A549 (cell line): ENCODE data around the gene ASTL. TPM values are rescaled to one million over a fixed set of nuclear protein-coding genes. Genes with fewer than 3 reads are reported as not detected.
"Not testable (repeated sequence)": the region's sequence is repeated elsewhere in the genome, so short reads cannot be mapped to it uniquely, and the experiment has no call there.

Experiments
- ATAC-seq, 2 experiments: fragments of 200-7000 bp in 1 of 2; fragments of >200 bp in 1 of 2; cut with Nextera tagmentation in 1 of 2; cut with Tn5 transposase in 1 of 2; 3 replicates each; pipeline versions ENCODE4 v1.8.0 to v1.9.1; 2018 to 2020; ENCODE audit warnings: mild to moderate bottlenecking in 1 of 2, moderate library complexity in 1 of 2
- CTCF ChIA-PET: fragments of 300-600 bp; sonication (Branson Sonifier 250); formaldehyde crosslinking; extraction: SDS; loops from one replicate; lab custom pipeline; 2021; ENCODE audit warnings: antibody characterized with exemption, inconsistent platforms; lab: Yijun Ruan, JAX
- POLR2A ChIA-PET: fragments of 350-600 bp; formaldehyde crosslinking; extraction: SDS; loops from one replicate; lab custom pipeline; 2021; ENCODE audit warnings: antibody characterized with exemption, inconsistent platforms; lab: Yijun Ruan, JAX
- DNase-seq, 2 experiments: peaks; one replicate each; pipeline versions ENCODE4 v3.0.0 to v3.0.0-alpha.2; 2011 to 2016; ENCODE audit warnings: low read depth in 1 of 2, low spot score in 1 of 2
- FAIRE-seq: peaks from 2 replicates; lab custom pipeline; 2011; peaks lifted over from hg19 to GRCh38; lab: Jason Lieb, UNC
- H3K27ac ChIP-seq, 2 experiments: fragments of >200 bp; sonication (Bioruptor Twin); formaldehyde crosslinking; 3 replicates each; pipeline ENCODE4 v1.5.1; 2016 to 2017
- H3K4me1 ChIP-seq: fragments of >200 bp; sonication (Bioruptor Twin); formaldehyde crosslinking; 3 replicates; pipeline ENCODE4 v1.6.1; 2016
- H3K4me2 ChIP-seq: fragments of >200 bp; sonication (Bioruptor Twin); formaldehyde crosslinking; 3 replicates; pipeline ENCODE4 v1.6.1; 2016
- H3K4me3 ChIP-seq: fragments of >200 bp; sonication (Bioruptor Twin); formaldehyde crosslinking; 3 replicates; pipeline ENCODE4 v1.5.1; 2016
- H3K9me3 ChIP-seq: fragments of >200 bp; sonication (Bioruptor Twin); formaldehyde crosslinking; 3 replicates; pipeline ENCODE4 v1.6.1; 2016
- CBX2 ChIP-seq: fragments of 200-600 bp; sonication (generic); IDR thresholded peaks from 2 replicates; pipeline ENCODE4 v1.6.1; 2016; ENCODE audit warnings: low read depth, mild to moderate bottlenecking, borderline replicate concordance
- CBX8 ChIP-seq: fragments of 200-600 bp; sonication (generic); IDR thresholded peaks from 2 replicates; pipeline ENCODE4 v1.6.1; 2016
- CHD2 ChIP-seq: fragments of 150-350 bp; IDR thresholded peaks from 2 replicates; pipeline ENCODE4 v1.6.1; 2014; ENCODE audit warnings: low read length; ENCODE audit not compliant: partially characterized antibody
- CTCF ChIP-seq: fragments of >200 bp; sonication (Bioruptor Twin); formaldehyde crosslinking; IDR thresholded peaks from 3 replicates; pipeline ENCODE4 v1.5.1; 2016
- FOSL2 ChIP-seq, 2 experiments: fragments of 450-650 bp in 1 of 2; fragments of >200 bp in 1 of 2; sonication (Bioruptor Twin) in 1 of 2; formaldehyde crosslinking; IDR thresholded peaks; 2 replicates each; pipeline versions ENCODE4 v1.5.0 to v1.6.1; 2016 to 2020; ENCODE audit warnings: mild to moderate bottlenecking in 1 of 2, moderate library complexity in 1 of 2
- HDAC2 ChIP-seq: fragments of 200-600 bp; sonication (generic); IDR thresholded peaks from 2 replicates; pipeline ENCODE4 v1.6.1; 2016
- HES2 ChIP-seq: fragments of >200 bp; sonication (Bioruptor Twin); formaldehyde crosslinking; IDR thresholded peaks from 2 replicates; pipeline ENCODE4 v1.6.1; 2016
- HMGXB4 ChIP-seq: fragments of 250-450 bp; sonication (Bioruptor Pico); IDR thresholded peaks from 2 replicates; pipeline ENCODE4 v1.5.0; 2021; ENCODE audit warnings: mild to moderate bottlenecking, moderate library complexity, borderline replicate concordance
- NPAS2 ChIP-seq: fragments of 250-450 bp; sonication (Bioruptor Pico); IDR thresholded peaks from 2 replicates; pipeline ENCODE4 v1.8.0; 2022; ENCODE audit warnings: mild to moderate bottlenecking, moderate library complexity, borderline replicate concordance
- NR3C1 ChIP-seq: fragments of >200 bp; sonication (Bioruptor Twin); formaldehyde crosslinking; IDR thresholded peaks from 3 replicates; pipeline ENCODE4 v1.6.1; 2017
- PBX3 ChIP-seq: IDR thresholded peaks from 2 replicates; pipeline ENCODE4 v1.6.1; 2012
- POLR2A ChIP-seq: IDR thresholded peaks from 2 replicates; pipeline ENCODE4 v1.6.1; 2012; ENCODE audit warnings: mild to moderate bottlenecking, low read length
- RARB ChIP-seq: fragments of 250-450 bp; sonication (Bioruptor Pico); IDR thresholded peaks from 2 replicates; pipeline ENCODE4 v1.8.0; 2021; ENCODE audit warnings: mild to moderate bottlenecking, moderate library complexity
- RCOR1 ChIP-seq: fragments of 150-350 bp; IDR thresholded peaks from 2 replicates; pipeline ENCODE4 v1.6.1; 2014; ENCODE audit warnings: antibody characterized with exemption, low read length, low read depth
- REST ChIP-seq: fragments of 200-600 bp; sonication (generic); IDR thresholded peaks from 2 replicates; pipeline ENCODE4 v1.6.1; 2016; ENCODE audit warnings: antibody characterized with exemption, mild to moderate bottlenecking, moderate library complexity
- SREBF2 ChIP-seq: fragments of 450-650 bp; IDR thresholded peaks from 2 replicates; pipeline ENCODE4 v1.6.1; 2014; ENCODE audit warnings: mild to moderate bottlenecking, moderate library complexity
- TFCP2L1 ChIP-seq: fragments of 250-450 bp; sonication (Bioruptor Pico); IDR thresholded peaks from 2 replicates; pipeline ENCODE4 v1.5.0; 2021; ENCODE audit warnings: mild to moderate bottlenecking
- TP53 ChIP-seq: fragments of 250-450 bp; sonication (Bioruptor Pico); IDR thresholded peaks from 2 replicates; pipeline ENCODE4 v1.5.0; 2021; ENCODE audit warnings: mild to moderate bottlenecking, moderate library complexity
- USF2 ChIP-seq: fragments of 450-650 bp; IDR thresholded peaks from 2 replicates; pipeline ENCODE4 v1.6.1; 2014; ENCODE audit warnings: antibody characterized with exemption
- ZC3H11A ChIP-seq: fragments of 450-650 bp; IDR thresholded peaks from 2 replicates; pipeline ENCODE4 v1.6.1; 2014; ENCODE audit warnings: antibody characterized with exemption, mild to moderate bottlenecking
- ZFP36 ChIP-seq: fragments of 450-650 bp; IDR thresholded peaks from 2 replicates; pipeline ENCODE4 v1.6.1; 2014; ENCODE audit warnings: borderline replicate concordance; ENCODE audit not compliant: partially characterized antibody
- ZNF302 ChIP-seq: fragments of 250-450 bp; sonication (Bioruptor Pico); IDR thresholded peaks from 2 replicates; pipeline ENCODE4 v1.9.0; 2021; ENCODE audit warnings: inconsistent platforms, mild to moderate bottlenecking, moderate library complexity
- WGBS: methylation state at CpG from one replicate; pipeline ENCODE4 v1.1.6; 2017; ENCODE audit errors: missing lambda C conversion rate; 5-methylcytosine and 5-hydroxymethylcytosine counted together
- polyA plus RNA-seq, 4 experiments: library from polyadenylated mRNA; depleted of rRNA in 3 of 4; stranded (reverse); fragments of >200 nt; fragmentation: RNase III in 1 of 4; extraction: RNeasy Plus Mini Kit Qiagen cat#74134 plus additional on column Dnase treatment in 1 of 4; gene quantifications; 2 replicates in 3 of 4; 3 replicates in 1 of 4; pipeline ENCODE4 v1.2.3, GENCODE V29; 2011 to 2017

The ASTL gene
- polyA plus RNA-seq, 2 of the 4 experiments (the other 2 are of a cell fraction), result not detected

- TF ChIP-seq PBX3, result no peak
- TF ChIP-seq TFCP2L1 (CRISPR knock-in tag), result no peak
- no peak for TF ChIP-seq FOSL2 (IDR thresholded peaks at IDR 0.05)
- no peak for TF ChIP-seq FOSL2 (CRISPR knock-in tag; IDR thresholded peaks at IDR 0.05)
- no peak for TF ChIP-seq CTCF
- TF ChIP-seq CHD2, result no peak
- TF ChIP-seq CBX8, result no peak
- TF ChIP-seq HMGXB4 (CRISPR knock-in tag), result no peak
- TF ChIP-seq, all 56 proteins: peak for 0
Measured at GRCh38 chr2:96161898-96162297, 23.6 kb upstream of the ASTL start (continued).

- POLR2A ChIA-PET, H3K9me3 ChIP-seq, FAIRE-seq, ATAC-seq, H3K4me3 ChIP-seq, H3K27ac ChIP-seq, H3K4me1 ChIP-seq, H3K4me2 ChIP-seq, DNase-seq: not testable (repeated sequence)
- CTCF ChIA-PET, result interaction anchor here (1.1 to 5.3 kb wide), 3 partner anchors 9 to 138 kb away, joined by 5 to 27 read pairs (median 9); no protein-coding TSS in a partner anchor
- WGBS, result 67% methylated on average over 5 of the region's 5 CpGs
Measured at GRCh38 chr2:96160366-96160765, 22.1 kb upstream of the ASTL start.

GRCh38 chr2:96159084-96159830 is 21.0 kb upstream of the ASTL start:
- Histone ChIP-seq H3K4me3 (no peak overlapping the region), H3K4me1 (no peaks in the 10 kb centered on the region), H3K27ac (no peak overlapping the region), H3K9me3 (no peaks in the 10 kb centered on the region)
- CTCF ChIA-PET, result interaction anchor here (1.2 to 5.3 kb wide), 4 partner anchors 14 to 137 kb away, joined by 3 to 27 read pairs (median 6); partner anchors contain the start of gene DUSP2
- ATAC-seq, result no peak
- TF ChIP-seq RCOR1 (no peak), NR3C1 (no peak), HDAC2 (no peak), NPAS2 (CRISPR knock-in tag) (no peak), FOSL2 (IDR thresholded peaks at IDR 0.05) (no peak), FOSL2 (CRISPR knock-in tag; IDR thresholded peaks at IDR 0.05) (no peak), TP53 (CRISPR knock-in tag) (no peak), CBX2 (no peak), REST (no peak), HES2 (no peak), ZFP36 (no peak), USF2 (no peak), POLR2A (no peak), ZNF302 (CRISPR knock-in tag) (no peak), ZC3H11A (no peak), SREBF2 (no peak), RARB (CRISPR knock-in tag) (no peak), PBX3 (no peak)
- TF ChIP-seq, all 56 proteins: peak for 0
- WGBS, result 52% methylated on average over 17 of the region's 17 CpGs
- POLR2A ChIA-PET, result no interaction called here
- FAIRE-seq (no peak), DNase-seq (no peak)
- H3K4me2 ChIP-seq, result no peak overlapping the region
